Measurements from ENCODE around the gene PNLIPRP2. TPM values are rescaled to one million over a fixed set of nuclear protein-coding genes. Genes with fewer than 3 reads are reported as not detected.

The PNLIPRP2 gene
- total and polyA plus RNA-seq, 2 of the 4 experiments (the other 2 are of a cell fraction) = not detected

- Histone ChIP-seq H3K23ac (ENCODE audit: low read depth, low read length) (no peak overlapping the region), H3K27ac (ENCODE audit: insufficient read depth, low read length) (no peak overlapping the region), H3K4me3 (ENCODE audit: insufficient read depth, low read depth, low read length) (no peak overlapping the region), H3K27me3 (ENCODE audit: control insufficient read depth, insufficient read depth, low read length) (no peaks in the 10 kb centered on the region), H2BK15ac (ENCODE audit: low read depth, low read length) (no peak overlapping the region), H3K9ac (ENCODE audit: low read depth, low read length) (no peak overlapping the region), H2BK120ac (ENCODE audit: low read depth, low read length) (no peak overlapping the region), H3K9me1 (ENCODE audit: insufficient read depth, low read length) (no peaks in the 10 kb centered on the region; the same call in 1 of the 2 replicates), H2AK9ac (replicated peaks; ENCODE audit: low read depth, low read length, poor library complexity) (no peak overlapping the region), H3K18ac (ENCODE audit: low read depth, low read length) (no peak overlapping the region), H2BK5ac (ENCODE audit: low read depth, low read length, poor library complexity, severe bottlenecking) (no peak overlapping the region), H2BK20ac (ENCODE audit: low read depth, low read length) (no peak overlapping the region), H4K91ac (ENCODE audit: insufficient read depth, low read depth, low read length) (no peak overlapping the region), H3K4ac (ENCODE audit: low read depth, low read length) (no peak overlapping the region), H3K79me1 (ENCODE audit: low read depth in 1 of 2, low read length in 2 of 2) (0 out of 4 replicates have a peak, but pooled peaks cover 0 to 3% of the 10 kb centered on the region in 2 experiments), H4K5ac (ENCODE audit: low read depth, low read length) (no peak overlapping the region), H4K8ac (ENCODE audit: low read depth in 2 of 2, low read length in 2 of 2) (no peak overlapping the region), H3K36me3 (ENCODE audit: control insufficient read depth, insufficient read depth, low read length) (peaks cover 3% of the 10 kb centered on the region; the same call in 1 of the 2 replicates), H4K20me1 (ENCODE audit: insufficient read depth, low read length) (no peaks in the 10 kb centered on the region), H2AFZ (replicated peaks; ENCODE audit: low read length, poor library complexity) (no peak overlapping the region), H3K4me1 (ENCODE audit: control insufficient read depth, insufficient read depth, low read length) (peaks cover 4% of the 10 kb centered on the region; the same call in 1 of the 2 replicates), H3K9me3 (ENCODE audit: control insufficient read depth, insufficient read depth, low read length) (no peaks in the 10 kb centered on the region), H3K4me2 (ENCODE audit: low read depth, low read length) (no peak overlapping the region), H3K56ac (ENCODE audit: extremely low read depth, insufficient read depth, low read length) (no peak overlapping the region), H3K14ac (replicated peaks; ENCODE audit: low read depth, low read length) (no peak overlapping the region), H2AK5ac (ENCODE audit: low read depth, low read length) (no peak overlapping the region)
- no CpG with 5 or more reads among the region's 9 CpGs for WGBS, 2 experiments (ENCODE audit: extremely low coverage in 2 of 2, insufficient read length in 1 of 2)
- ATAC-seq (ENCODE audit: low read depth) (no peak), DNase-seq (no peak)
- no TSS peak for BruUV-seq (replicated peaks)
- ChIA-PET POLR2A (ENCODE audit: unreplicated experiment) (no interaction called here), CTCF (interaction anchor here (1.6 to 3.2 kb wide), 3 partner anchors 49 to 109 kb away, joined by 4 to 38 read pairs (median 8); no protein-coding TSS in a partner anchor)
- in situ Hi-C loops (cut with MboI; ENCODE audit: low sequenced_read_pairs) (loop anchor here (5.0 kb wide), 1 partner anchor 99 kb away; no protein-coding TSS in a partner anchor), dilution Hi-C loops (cut with HindIII; ENCODE audit: low sequenced_read_pairs, unreplicated experiment) (loop anchor here (25.0 kb wide), 1 partner anchor 104 kb away; no protein-coding TSS in a partner anchor), intact Hi-C loops (cut with micrococcal nuclease) (no loop called here)
- TF ChIP-seq FOS (IDR thresholded peaks at IDR 0.05; ENCODE audit: low read depth, low read length) = no peak
- peak; percentile 90 for TF ChIP-seq NFE2L2 (IDR thresholded peaks at IDR 0.05; ENCODE audit: low read depth, low read length)
- TF ChIP-seq RFX5 (IDR thresholded peaks at IDR 0.05; ENCODE audit: low read depth, low read length) = no peak
- no peak for TF ChIP-seq CTCF (conservative IDR thresholded peaks at IDR 0.05; ENCODE audit: low read depth, low read length)
- TF ChIP-seq MAFK (IDR thresholded peaks at IDR 0.05; ENCODE audit: low read depth, low read length) = peak; percentile 38; the same call in 1 of the 2 replicates
Measured at GRCh38 chr10:116683166-116683565, 62.4 kb downstream of the PNLIPRP2 start.

All from IMR-90 (cell line).